Activated naive CD4-positive, alpha-beta T cell treated with anti-CD3 and anti-CD28 coated beads, Interleukin-2, amount 10 ng/mL, durations not matched to agents 7 days and 5 days (primary cell): ENCODE data around the gene FIS1.
"Not testable (repeated sequence)": the region's sequence is repeated elsewhere in the genome, so short reads cannot be mapped to it uniquely, and the experiment has no call there.

Source experiments
- CTCF ChIA-PET: fragments of 350-600 bp; sonication (Branson Sonifier 250); formaldehyde crosslinking; loops from one replicate; lab custom pipeline; 2021; ENCODE audit warnings: antibody characterized with exemption; lab: Charles Lee
- DNase-seq: peaks from one replicate; pipeline ENCODE4 v3.0.0-alpha.2; 2020
- H3K27ac Mint-ChIP-seq: one replicate; pipeline ENCODE4 v1.8.0; 2021; ENCODE audit warnings: mild to moderate bottlenecking, moderate library complexity, mixed read lengths
- H3K27me3 Mint-ChIP-seq: one replicate; pipeline ENCODE4 v1.8.0; 2021; ENCODE audit warnings: mild to moderate bottlenecking, mixed read lengths
- H3K36me3 Mint-ChIP-seq: one replicate; pipeline ENCODE4 v1.8.0; 2021; ENCODE audit warnings: mixed read lengths
- H3K4me1 Mint-ChIP-seq: one replicate; pipeline ENCODE4 v1.8.0; 2021; ENCODE audit warnings: mixed read lengths
- H3K4me3 Mint-ChIP-seq: one replicate; pipeline ENCODE4 v1.8.0; 2021; ENCODE audit warnings: mild to moderate bottlenecking, moderate library complexity, mixed read lengths
- H3K9me3 Mint-ChIP-seq: one replicate; pipeline ENCODE4 v1.8.0; 2021; ENCODE audit warnings: mixed read lengths

The FIS1 gene

GRCh38 chr7:101277155-101277554, 32.3 kb upstream of the FIS1 start:
- Mint-ChIP-seq H3K27ac (no peak overlapping the region), H3K4me1 (no peaks in the 10 kb centered on the region), H3K4me3 (no peak overlapping the region), H3K9me3 (no peaks in the 10 kb centered on the region), H3K27me3 (peaks cover 35% of the 10 kb centered on the region), H3K36me3 (no peaks in the 10 kb centered on the region)
- CTCF ChIA-PET = no interaction called here
- no peak for DNase-seq

DNA sequence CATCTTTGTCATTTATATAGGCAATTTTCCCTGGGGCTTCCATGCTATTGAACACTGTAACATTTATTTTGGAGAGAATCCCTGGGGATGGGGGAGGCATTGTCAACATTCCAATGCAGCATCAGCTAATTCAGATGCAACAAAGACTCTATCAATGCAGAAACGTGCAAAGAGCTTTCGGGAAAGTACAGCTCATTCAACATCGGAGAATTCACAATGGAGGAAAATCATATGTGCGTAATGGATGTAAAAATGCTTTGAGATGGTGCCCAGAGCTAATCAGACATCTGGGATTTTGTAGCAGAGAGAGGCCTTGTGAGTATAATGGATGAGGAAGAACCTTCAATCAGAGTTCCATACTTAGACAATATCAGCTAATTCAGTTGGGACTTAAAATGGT, 28.3 kb upstream of the FIS1 start:
- CTCF ChIA-PET = interaction anchor here (0.6 to 1.3 kb wide), 2 partner anchors 17 to 132 kb away, joined by 3 to 5 read pairs; no protein-coding TSS in a partner anchor
- Mint-ChIP-seq H3K27me3 (peaks cover 26% of the 10 kb centered on the region), H3K27ac (no peak overlapping the region), H3K9me3 (no peaks in the 10 kb centered on the region), H3K4me3 (no peak overlapping the region), H3K4me1 (no peaks in the 10 kb centered on the region), H3K36me3 (no peaks in the 10 kb centered on the region)
- DNase-seq = no peak

DNA sequence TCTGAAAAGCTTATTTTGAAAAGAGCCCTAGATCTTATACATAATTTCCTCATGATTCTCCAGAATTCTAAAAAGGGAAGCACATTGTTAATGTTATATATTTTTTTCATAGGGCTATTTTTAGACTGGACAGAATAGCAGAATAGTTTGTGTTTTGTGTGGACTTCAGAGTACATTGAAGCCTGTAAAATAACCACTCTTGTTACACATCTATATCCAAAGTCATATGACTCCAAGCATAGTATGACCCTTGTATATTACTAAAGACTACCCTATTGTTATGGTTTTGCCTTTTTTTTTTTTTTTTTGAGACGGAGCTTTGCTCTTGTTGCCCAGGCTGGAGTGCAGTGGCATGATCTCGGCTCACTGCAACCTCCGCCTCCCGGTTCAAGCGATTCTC, 26.1 kb upstream of the FIS1 start:
- Mint-ChIP-seq H3K27me3 (peaks cover 22% of the 10 kb centered on the region), H3K4me1 (no peaks in the 10 kb centered on the region), H3K4me3 (no peak overlapping the region), H3K27ac (no peak overlapping the region), H3K9me3 (no peaks in the 10 kb centered on the region), H3K36me3 (no peaks in the 10 kb centered on the region)
- CTCF ChIA-PET = interaction anchor here (1.1 to 1.3 kb wide), 2 partner anchors 20 to 44 kb away, joined by 3 read pairs; no protein-coding TSS in a partner anchor
- DNase-seq = no peak

DNA sequence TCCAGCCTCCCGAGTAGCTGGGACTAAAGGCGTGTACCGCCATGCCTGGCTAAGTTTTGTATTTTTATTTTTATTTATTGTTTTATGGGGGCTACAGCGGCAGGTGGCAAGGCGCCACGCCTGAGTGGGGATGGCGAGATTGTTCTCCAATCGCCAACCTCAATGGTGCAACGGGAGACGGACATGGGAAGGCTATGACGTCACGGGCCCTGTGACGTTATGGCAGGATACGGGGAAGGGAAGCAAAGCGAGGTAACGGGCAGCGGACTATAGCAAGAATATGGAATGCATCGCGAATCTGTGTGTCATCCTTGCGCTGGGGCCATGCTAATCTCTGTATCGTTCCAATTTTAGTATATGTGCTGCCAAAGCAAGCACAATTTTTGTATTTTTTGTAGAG, 24.8 kb upstream of the FIS1 start:
- Mint-ChIP-seq H3K36me3 (no peaks in the 10 kb centered on the region), H3K4me3 (no peak overlapping the region), H3K27me3 (peaks cover 32% of the 10 kb centered on the region), H3K9me3 (no peaks in the 10 kb centered on the region), H3K27ac (no peak overlapping the region), H3K4me1 (no peaks in the 10 kb centered on the region)
- CTCF ChIA-PET = interaction anchor here (1.0 kb wide), 1 partner anchor 122 kb away, joined by 4 read pairs; no protein-coding TSS in a partner anchor
- DNase-seq = no peak

GRCh38 chr7:101265622-101266516, 21.0 kb upstream of the FIS1 start:
- no peak for DNase-seq
- Mint-ChIP-seq H3K27ac (no peak overlapping the region), H3K27me3 (peaks cover 49% of the 10 kb centered on the region), H3K9me3 (no peaks in the 10 kb centered on the region), H3K36me3 (no peaks in the 10 kb centered on the region), H3K4me3 (no peak overlapping the region), H3K4me1 (no peaks in the 10 kb centered on the region)
- CTCF ChIA-PET = interaction anchor here (1.4 kb wide), 1 partner anchor 25 kb away, joined by 3 read pairs; no protein-coding TSS in a partner anchor

DNA sequence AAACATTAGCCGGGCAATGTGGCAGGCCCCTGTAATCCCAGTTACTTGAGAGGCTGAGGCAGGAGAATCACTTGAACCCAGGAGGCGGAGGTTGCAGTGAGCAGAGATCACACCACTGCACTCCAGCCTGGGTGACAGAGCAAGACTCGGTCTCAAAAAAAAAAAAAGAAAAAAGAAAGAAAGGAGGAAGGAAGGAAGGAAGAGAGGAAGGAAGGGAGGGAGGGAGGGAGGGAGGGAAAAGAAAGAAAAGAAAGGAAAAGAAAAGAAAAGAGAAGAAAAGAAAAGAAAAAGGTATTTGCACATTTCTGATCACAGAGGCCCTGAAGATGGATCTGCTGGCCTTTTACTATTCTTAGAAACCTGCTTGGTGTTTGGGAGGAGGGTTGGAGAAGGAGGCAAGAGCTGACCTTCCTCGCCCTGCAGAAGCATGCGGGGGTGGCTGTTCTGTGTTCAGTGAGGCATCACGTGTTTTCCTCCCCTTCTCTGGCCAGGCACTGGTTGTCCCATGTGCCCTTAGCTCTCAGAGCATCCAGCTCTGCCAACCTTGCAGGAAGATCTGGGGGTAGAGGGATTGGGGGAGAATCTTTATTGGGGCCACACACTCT, 19.3 kb upstream of the FIS1 start:
- H3K4me1 Mint-ChIP-seq, H3K4me3 Mint-ChIP-seq, H3K36me3 Mint-ChIP-seq, H3K9me3 Mint-ChIP-seq, DNase-seq: not testable (repeated sequence)
- H3K27ac Mint-ChIP-seq = peak overlapping the region; percentile 58
- peaks cover 40% of the 10 kb centered on the region for H3K27me3 Mint-ChIP-seq
- CTCF ChIA-PET = interaction anchor here (1.4 kb wide), 1 partner anchor 26 kb away, joined by 3 read pairs; no protein-coding TSS in a partner anchor

- CTCF ChIA-PET = interaction anchor here (0.9 to 1.8 kb wide), 2 partner anchors 14 to 24 kb away, joined by 4 to 7 read pairs; no protein-coding TSS in a partner anchor
- no peak overlapping the region for H3K27ac Mint-ChIP-seq
- H3K9me3 Mint-ChIP-seq = no peaks in the 10 kb centered on the region
- H3K36me3 Mint-ChIP-seq = no peaks in the 10 kb centered on the region
- peaks cover 30% of the 10 kb centered on the region for H3K27me3 Mint-ChIP-seq
- H3K4me1 Mint-ChIP-seq = no peaks in the 10 kb centered on the region
- H3K4me3 Mint-ChIP-seq = no peak overlapping the region
- DNase-seq = no peak
Observed at GRCh38 chr7:101258243-101258731, 13.4 kb upstream of the FIS1 start.

GRCh38 chr7:101255796-101256195, 10.9 kb upstream of the FIS1 start:
- Mint-ChIP-seq H3K36me3 (peaks cover 6% of the 10 kb centered on the region), H3K27ac (no peak overlapping the region), H3K4me3 (no peak overlapping the region), H3K27me3 (peaks cover 16% of the 10 kb centered on the region), H3K4me1 (peaks cover 22% of the 10 kb centered on the region), H3K9me3 (no peaks in the 10 kb centered on the region)
- no peak for DNase-seq
- CTCF ChIA-PET = interaction anchor here (1.4 to 2.8 kb wide), 2 partner anchors 12 to 27 kb away, joined by 3 to 17 read pairs; partner anchors contain the start of gene FIS1

GRCh38 chr7:101253199-101253598, 8.3 kb upstream of the FIS1 start:
- DNase-seq, H3K27ac Mint-ChIP-seq, H3K36me3 Mint-ChIP-seq, H3K9me3 Mint-ChIP-seq, H3K27me3 Mint-ChIP-seq: not testable (repeated sequence)
- Mint-ChIP-seq H3K4me3 (peak overlapping the region; percentile 99), H3K4me1 (peaks cover 35% of the 10 kb centered on the region)
- CTCF ChIA-PET = interaction anchor here (1.8 to 2.8 kb wide), 3 partner anchors 9 to 38 kb away, joined by 7 to 17 read pairs (median 10); partner anchors contain the start of gene FIS1

DNA sequence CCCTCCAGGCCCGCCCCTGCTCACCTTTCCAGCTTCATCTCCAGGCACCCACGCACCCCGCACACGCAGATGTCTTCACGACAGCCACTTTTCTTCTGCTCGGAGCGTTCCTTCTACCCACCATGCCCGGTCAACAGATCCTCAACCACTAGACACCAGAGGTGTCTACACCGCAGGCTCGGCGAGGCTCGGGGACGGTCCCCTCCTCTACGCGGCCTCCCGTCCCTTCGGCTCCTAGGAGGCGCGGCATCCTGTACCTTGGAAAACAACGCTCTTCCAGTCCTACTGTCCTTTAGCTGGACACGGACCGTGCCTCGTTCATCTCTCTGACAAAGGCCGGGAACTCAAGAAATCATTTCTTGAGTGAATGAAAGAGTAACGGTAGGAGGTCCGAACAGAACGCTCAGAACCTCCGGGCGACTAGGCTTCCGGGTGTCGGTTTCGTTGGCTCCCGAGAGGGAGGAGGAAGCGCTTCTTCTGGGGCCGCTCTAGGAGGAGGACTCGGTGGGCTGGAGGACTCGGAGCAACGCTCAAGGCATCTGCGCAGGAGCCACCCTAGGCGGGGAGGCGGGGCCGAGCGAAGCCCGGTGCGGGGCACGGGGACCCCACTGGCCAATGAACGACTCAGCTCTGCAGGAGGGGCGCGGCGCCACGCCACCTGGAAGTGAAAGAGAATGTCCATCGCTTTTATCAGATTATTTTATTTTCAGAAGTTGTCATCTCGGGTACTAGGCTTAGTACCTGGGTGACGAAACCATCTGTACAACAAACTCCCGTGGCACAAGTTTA, 7.2 kb upstream of the FIS1 start:
- H3K9me3 Mint-ChIP-seq = no peaks in the 10 kb centered on the region
- H3K27me3 Mint-ChIP-seq = peaks cover 7% of the 10 kb centered on the region
- peak overlapping the region; percentile 95 for H3K27ac Mint-ChIP-seq
- peaks cover 41% of the 10 kb centered on the region for H3K4me1 Mint-ChIP-seq
- H3K36me3 Mint-ChIP-seq = peaks cover 15% of the 10 kb centered on the region
- peak overlapping the region; percentile 99 for H3K4me3 Mint-ChIP-seq
- DNase-seq = peak; percentile 100
- CTCF ChIA-PET = interaction anchor here (0.6 to 2.1 kb wide), 4 partner anchors 8 to 109 kb away, joined by 3 to 10 read pairs (median 4); partner anchors contain the start of gene PLOD3

GRCh38 chr7:101250324-101250723, 5.4 kb upstream of the FIS1 start:
- Mint-ChIP-seq H3K9me3 (no peaks in the 10 kb centered on the region), H3K4me1 (peaks cover 48% of the 10 kb centered on the region)
- CTCF ChIA-PET = interaction anchor here (1.0 kb wide), 1 partner anchor 40 kb away, joined by 3 read pairs; no protein-coding TSS in a partner anchor

GRCh38 chr7:101248276-101248675, 3.4 kb upstream of the FIS1 start:
- H3K4me1 Mint-ChIP-seq = peaks cover 67% of the 10 kb centered on the region
- H3K4me3 Mint-ChIP-seq = no peak overlapping the region
- H3K9me3 Mint-ChIP-seq = no peaks in the 10 kb centered on the region
- H3K36me3 Mint-ChIP-seq = peaks cover 29% of the 10 kb centered on the region
- CTCF ChIA-PET = interaction anchor here (0.9 kb wide), 1 partner anchor 34 kb away, joined by 3 read pairs; no protein-coding TSS in a partner anchor
- no peaks in the 10 kb centered on the region for H3K27me3 Mint-ChIP-seq
- no peak overlapping the region for H3K27ac Mint-ChIP-seq
- no peak for DNase-seq

More at GRCh38 chr7:101250324-101250723, 5.4 kb upstream of the FIS1 start:
- Mint-ChIP-seq H3K36me3 (peaks cover 16% of the 10 kb centered on the region), H3K27me3 (peaks cover 7% of the 10 kb centered on the region), H3K4me3 (peak overlapping the region; percentile 99), H3K27ac (no peak overlapping the region)
- no peak for DNase-seq

DNA sequence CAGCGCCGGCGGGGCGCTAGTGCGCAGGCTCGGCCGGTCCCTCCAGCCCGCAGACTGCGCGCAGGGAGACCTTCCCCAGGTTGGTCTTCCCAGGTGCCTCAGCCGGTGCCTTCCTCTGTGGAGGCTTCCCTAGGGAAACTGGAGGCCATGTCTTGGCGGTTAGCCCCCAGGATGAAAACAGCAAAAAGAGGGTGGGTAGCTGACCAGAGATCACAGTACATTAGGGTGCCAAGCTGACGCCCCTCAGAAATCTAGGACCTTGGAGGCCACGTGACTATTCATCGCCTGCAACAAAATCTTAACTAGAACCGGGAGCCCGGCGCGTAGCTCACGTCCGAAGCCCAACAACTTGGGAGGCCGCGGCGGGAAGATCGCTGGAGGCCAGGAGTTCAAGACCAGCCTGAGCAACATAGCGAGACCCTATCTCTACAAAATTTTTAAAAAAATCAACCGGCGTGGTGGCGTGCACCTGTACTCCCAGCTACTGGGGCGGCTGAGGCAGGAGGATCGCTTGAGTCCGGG, 327 bp upstream of the FIS1 start:
- peaks cover 53% of the 10 kb centered on the region for H3K4me1 Mint-ChIP-seq
- peak overlapping the region; percentile 92 for H3K4me3 Mint-ChIP-seq
- H3K36me3 Mint-ChIP-seq = peaks cover 31% of the 10 kb centered on the region
- no peaks in the 10 kb centered on the region for H3K9me3 Mint-ChIP-seq
- no peak for DNase-seq
- CTCF ChIA-PET = interaction anchor here (0.6 to 4.3 kb wide), 8 partner anchors 9 to 103 kb away, joined by 3 to 33 read pairs (median 16); partner anchors contain the start of genes PLOD3 and ZNHIT1
- peak overlapping the region; percentile 97 for H3K27ac Mint-ChIP-seq
- no peaks in the 10 kb centered on the region for H3K27me3 Mint-ChIP-seq
